Lung (tissue), 12 donors: ENCODE measurements around the gene OR4K5. TPM values are rescaled to one million over a fixed set of nuclear protein-coding genes. Genes with fewer than 3 reads are reported as not detected.

Source experiments
- ATAC-seq: fragments of 200-7000 bp; cut with Tn5 transposase; one replicate; pipeline ENCODE4 v1.9.1; 2020; ENCODE audit warnings: moderate number of reproducible peaks; ENCODE audit not compliant: insufficient read depth, low FRiP score
- DNase-seq, 3 donors: peaks; one replicate each; pipeline ENCODE4 v3.0.0-alpha.2; 2013 to 2017
- H3K27ac ChIP-seq, 2 donors: one replicate each; pipeline ENCODE4 v1.5.1; 2013; ENCODE audit warnings: mild to moderate bottlenecking in 2 of 2, moderate library complexity in 2 of 2, control low read depth in 1 of 2, inconsistent platforms in 1 of 2, low read depth in 1 of 2, low read length in 1 of 2
- H3K27me3 ChIP-seq, 3 donors: one replicate each; pipeline ENCODE4 v1.5.1; 2013; ENCODE audit warnings: low read length in 2 of 3; ENCODE audit not compliant: control insufficient read depth in 3 of 3, insufficient read depth in 3 of 3
- H3K36me3 ChIP-seq, 4 donors: one replicate each; pipeline ENCODE4 v1.5.1; 2013; ENCODE audit warnings: low read length in 4 of 4, mild to moderate bottlenecking in 1 of 4, moderate library complexity in 1 of 4; ENCODE audit not compliant: control insufficient read depth in 4 of 4, insufficient read depth in 4 of 4
- H3K4me1 ChIP-seq, 5 donors: one replicate each; pipeline ENCODE4 v1.5.1; 2013; ENCODE audit warnings: low read length in 5 of 5, mild to moderate bottlenecking in 2 of 5, moderate library complexity in 1 of 5; ENCODE audit not compliant: control insufficient read depth in 5 of 5, insufficient read depth in 5 of 5
- H3K4me3 ChIP-seq: one replicate; pipeline ENCODE4 v1.5.1; 2013; ENCODE audit warnings: mild to moderate bottlenecking, control low read depth, moderate library complexity
- H3K9ac ChIP-seq, 2 donors: one replicate each; pipeline ENCODE4 v1.5.1; 2013; ENCODE audit warnings: low read length in 2 of 2, control low read depth in 1 of 2; ENCODE audit not compliant: insufficient read depth in 1 of 2
- H3K9me3 ChIP-seq, 4 donors: one replicate each; pipeline ENCODE4 v1.5.1; 2013; ENCODE audit warnings: low read length in 3 of 4, mild to moderate bottlenecking in 1 of 4, moderate library complexity in 1 of 4; ENCODE audit not compliant: control insufficient read depth in 4 of 4, insufficient read depth in 3 of 4
- WGBS, 2 donors: extraction: QIAGEN DNeasy Blood & Tissue Kit; methylation state at CpG; one replicate each; pipeline ENCODE4 v1.1.7; 2013; 5-methylcytosine and 5-hydroxymethylcytosine counted together
- polyA plus RNA-seq, 2 donors: library from polyadenylated mRNA; stranded (reverse); fragments of 200-250 nt; gene quantifications; one replicate each; pipeline ENCODE4 v1.2.1, GENCODE V29; 2013
- total RNA-seq, 2 donors: library from RNA; depleted of rRNA in 1 of 2; stranded (reverse); fragments of >200 nt in 1 of 2; gene quantifications; one replicate each; pipeline ENCODE4 v1.2.1, GENCODE V29; 2014 to 2021
- TF ChIP-seq, protein P1 (sequence below): IDR thresholded peaks from 2 replicates; pipeline ENCODE4 v1.5.1; 2012; ENCODE audit warnings: mild to moderate bottlenecking; ENCODE audit errors: control extremely low read depth, extremely low read depth
- donor health status: control.
- donor health status: control.
- donor health status: Bipolar disorder and iron deficiency.
- donor health status: healthy.
- donor health status: DM: yes; HTN: yes; CAD: no.

The OR4K5 gene
- total and polyA plus RNA-seq, 4 donors = not detected

DNA sequence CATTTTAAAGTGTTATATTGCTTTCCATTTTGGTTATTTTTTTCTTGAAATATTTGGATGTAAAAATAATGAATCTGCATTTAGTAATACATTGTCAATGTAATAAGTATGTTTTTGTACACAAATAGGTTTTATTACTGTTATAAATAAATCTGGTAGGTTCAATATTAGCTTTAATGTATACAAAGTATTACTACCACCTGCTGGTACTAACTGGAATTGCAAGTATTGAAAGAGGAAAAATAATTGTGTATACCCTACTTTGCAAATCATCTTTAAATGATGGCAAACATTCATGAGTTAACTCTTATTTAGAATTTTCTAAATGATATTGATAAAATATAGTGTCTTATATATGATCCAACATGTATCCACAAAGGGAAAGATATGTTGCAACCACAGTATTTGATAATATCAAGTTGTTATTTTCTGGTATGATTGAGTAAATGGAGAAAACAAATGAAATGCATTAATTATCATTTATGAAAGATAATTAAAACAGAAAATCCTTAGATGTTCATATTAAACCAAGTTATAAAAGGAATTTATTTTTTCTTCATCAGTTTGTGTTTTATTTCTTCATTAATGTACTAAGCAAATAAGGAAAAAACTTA is 42.3 kb upstream of the OR4K5 start:
- no peak for ATAC-seq
- TF ChIP-seq, protein P1, sequence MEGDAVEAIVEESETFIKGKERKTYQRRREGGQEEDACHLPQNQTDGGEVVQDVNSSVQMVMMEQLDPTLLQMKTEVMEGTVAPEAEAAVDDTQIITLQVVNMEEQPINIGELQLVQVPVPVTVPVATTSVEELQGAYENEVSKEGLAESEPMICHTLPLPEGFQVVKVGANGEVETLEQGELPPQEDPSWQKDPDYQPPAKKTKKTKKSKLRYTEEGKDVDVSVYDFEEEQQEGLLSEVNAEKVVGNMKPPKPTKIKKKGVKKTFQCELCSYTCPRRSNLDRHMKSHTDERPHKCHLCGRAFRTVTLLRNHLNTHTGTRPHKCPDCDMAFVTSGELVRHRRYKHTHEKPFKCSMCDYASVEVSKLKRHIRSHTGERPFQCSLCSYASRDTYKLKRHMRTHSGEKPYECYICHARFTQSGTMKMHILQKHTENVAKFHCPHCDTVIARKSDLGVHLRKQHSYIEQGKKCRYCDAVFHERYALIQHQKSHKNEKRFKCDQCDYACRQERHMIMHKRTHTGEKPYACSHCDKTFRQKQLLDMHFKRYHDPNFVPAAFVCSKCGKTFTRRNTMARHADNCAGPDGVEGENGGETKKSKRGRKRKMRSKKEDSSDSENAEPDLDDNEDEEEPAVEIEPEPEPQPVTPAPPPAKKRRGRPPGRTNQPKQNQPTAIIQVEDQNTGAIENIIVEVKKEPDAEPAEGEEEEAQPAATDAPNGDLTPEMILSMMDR = no peak

DNA sequence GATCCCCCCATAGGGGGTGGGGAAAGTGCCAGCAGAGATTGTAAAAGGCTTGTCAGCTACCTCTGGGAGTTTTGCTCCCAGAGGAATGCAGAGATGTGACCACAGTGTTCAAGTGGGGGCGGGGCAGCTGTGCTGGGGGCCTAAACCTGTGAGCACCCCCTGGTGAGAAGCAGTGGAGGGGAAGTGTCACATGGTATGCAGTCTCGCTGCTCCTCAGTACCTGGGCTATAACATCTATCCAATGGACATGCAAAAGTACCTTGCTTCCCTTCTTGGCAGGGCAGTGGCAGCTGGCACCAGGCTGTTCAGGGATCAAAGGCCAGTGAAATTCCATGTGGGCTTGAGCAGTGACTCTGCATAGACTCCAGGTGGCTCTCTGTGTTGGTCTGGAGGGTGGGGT is 25.1 kb upstream of the OR4K5 start:
- Histone ChIP-seq H3K36me3 (no peaks in the 10 kb centered on the region), H3K9ac (no peak overlapping the region), H3K9me3 (peaks cover 0 to 29% (median 20%) of the 10 kb centered on the region in 4 donors), H3K4me1 (no peaks in the 10 kb centered on the region), H3K27me3 (no peaks in the 10 kb centered on the region), H3K27ac (no peak overlapping the region), H3K4me3 (no peak overlapping the region)
- 49 to 60% methylated on average over 2 of the region's 2 CpGs for WGBS, 2 donors
- TF ChIP-seq, protein P1 = no peak
- ATAC-seq = no peak
- no peak for DNase-seq

More for the DNA sequence above, 42.3 kb upstream of the OR4K5 start:
- Histone ChIP-seq H3K4me3 (no peak overlapping the region), H3K9me3 (peaks cover 0 to 2% (median under 1%) of the 10 kb centered on the region in 4 donors), H3K4me1 (no peaks in the 10 kb centered on the region), H3K27me3 (no peaks in the 10 kb centered on the region), H3K36me3 (no peaks in the 10 kb centered on the region), H3K27ac (no peak overlapping the region), H3K9ac (no peak overlapping the region)
- DNase-seq = no peak

- Histone ChIP-seq H3K9me3 (peaks cover 0 to 15% (median 7%) of the 10 kb centered on the region in 4 donors), H3K9ac (no peak overlapping the region), H3K4me3 (no peak overlapping the region), H3K36me3 (no peaks in the 10 kb centered on the region), H3K27ac (no peak overlapping the region), H3K27me3 (no peaks in the 10 kb centered on the region), H3K4me1 (no peaks in the 10 kb centered on the region)
- no peak for DNase-seq
- TF ChIP-seq, protein P1 = no peak
- no peak for ATAC-seq
- 68 to 71% methylated on average over 3 of the region's 3 CpGs for WGBS, 2 donors
Observed at GRCh38 chr14:19900999-19901398, 19.4 kb upstream of the OR4K5 start.

- TF ChIP-seq, protein P1 = no peak
- Histone ChIP-seq H3K27me3 (no peaks in the 10 kb centered on the region), H3K36me3 (no peaks in the 10 kb centered on the region), H3K9me3 (peaks cover 0 to 6% (median 4%) of the 10 kb centered on the region in 4 donors), H3K9ac (no peak overlapping the region), H3K27ac (no peak overlapping the region), H3K4me1 (no peaks in the 10 kb centered on the region), H3K4me3 (no peak overlapping the region)
- no peak for ATAC-seq
- 70 to 73% methylated on average over 4 of the region's 4 CpGs for WGBS, 2 donors
- DNase-seq = no peak
Observed at GRCh38 chr14:19902409-19902808, 18.0 kb upstream of the OR4K5 start.
